Measurements from ENCODE around the gene C11orf16. TPM values are rescaled to one million over a fixed set of nuclear protein-coding genes. Genes with fewer than 3 reads are reported as not detected.

Gene C11orf16
- polyA plus RNA-seq, 1 experiment: not detected

DNA sequence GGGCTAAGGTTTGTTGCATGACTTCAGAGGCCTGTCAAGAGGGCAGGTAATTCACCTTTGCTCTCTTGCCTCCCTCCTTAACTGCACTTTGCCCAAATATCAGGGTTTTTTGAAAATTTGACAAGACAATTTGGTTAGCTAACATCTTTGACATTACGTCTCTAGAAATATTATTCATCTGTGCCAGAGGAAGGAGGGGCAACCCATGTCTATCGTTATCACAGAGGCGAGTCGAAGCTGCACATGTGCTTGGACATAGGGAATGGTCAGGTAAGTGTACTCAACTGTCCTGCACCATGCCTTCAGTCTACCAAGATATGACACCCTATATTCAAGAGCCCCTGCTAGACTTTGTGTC is 18.1 kb downstream of the C11orf16 start:
- no peaks in the 10 kb centered on the region for H3K27me3 ChIP-seq (ENCODE audit: control insufficient read depth, insufficient read depth, low read length)
- TF ChIP-seq, protein P1, sequence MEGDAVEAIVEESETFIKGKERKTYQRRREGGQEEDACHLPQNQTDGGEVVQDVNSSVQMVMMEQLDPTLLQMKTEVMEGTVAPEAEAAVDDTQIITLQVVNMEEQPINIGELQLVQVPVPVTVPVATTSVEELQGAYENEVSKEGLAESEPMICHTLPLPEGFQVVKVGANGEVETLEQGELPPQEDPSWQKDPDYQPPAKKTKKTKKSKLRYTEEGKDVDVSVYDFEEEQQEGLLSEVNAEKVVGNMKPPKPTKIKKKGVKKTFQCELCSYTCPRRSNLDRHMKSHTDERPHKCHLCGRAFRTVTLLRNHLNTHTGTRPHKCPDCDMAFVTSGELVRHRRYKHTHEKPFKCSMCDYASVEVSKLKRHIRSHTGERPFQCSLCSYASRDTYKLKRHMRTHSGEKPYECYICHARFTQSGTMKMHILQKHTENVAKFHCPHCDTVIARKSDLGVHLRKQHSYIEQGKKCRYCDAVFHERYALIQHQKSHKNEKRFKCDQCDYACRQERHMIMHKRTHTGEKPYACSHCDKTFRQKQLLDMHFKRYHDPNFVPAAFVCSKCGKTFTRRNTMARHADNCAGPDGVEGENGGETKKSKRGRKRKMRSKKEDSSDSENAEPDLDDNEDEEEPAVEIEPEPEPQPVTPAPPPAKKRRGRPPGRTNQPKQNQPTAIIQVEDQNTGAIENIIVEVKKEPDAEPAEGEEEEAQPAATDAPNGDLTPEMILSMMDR (IDR thresholded peaks at IDR 0.05; ENCODE audit: insufficient read depth, low read depth, low read length): no peak
- POLR2A ChIA-PET: no interaction called here

DNA sequence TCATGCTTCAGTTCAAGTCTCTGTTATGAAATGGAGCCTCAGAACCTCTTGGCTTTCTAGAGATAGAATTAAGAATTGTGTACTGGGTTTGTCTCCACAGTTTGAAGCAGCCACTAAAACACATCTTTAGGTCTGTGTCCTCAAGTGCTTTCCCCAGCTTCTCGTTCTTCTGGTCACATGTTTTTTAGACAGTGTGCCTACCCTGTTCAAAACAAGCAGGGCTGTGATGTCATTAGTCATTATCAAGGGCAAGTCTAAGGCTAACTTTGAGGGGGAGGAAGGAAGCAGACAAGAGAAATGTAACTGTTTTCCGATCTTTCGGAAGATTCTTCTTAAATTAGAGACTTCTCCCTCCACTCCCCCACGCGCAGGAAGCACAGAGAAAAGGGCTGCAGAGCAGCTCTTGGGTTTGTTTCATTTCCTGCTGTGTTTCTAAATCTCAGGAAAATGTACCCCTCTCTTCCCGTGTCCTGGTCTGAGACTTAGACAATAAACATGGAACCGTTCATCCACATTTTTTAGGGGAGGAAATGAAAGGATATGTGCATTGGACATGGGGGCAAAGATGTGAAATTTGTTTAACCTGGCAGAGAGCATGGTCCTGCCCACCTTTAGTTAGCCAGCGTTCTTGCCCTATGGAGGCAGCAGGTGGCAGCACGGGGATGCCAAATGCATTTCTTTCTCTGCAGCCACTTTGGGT is 18.6 kb downstream of the C11orf16 start:
- Histone ChIP-seq H3K4me3 (ENCODE audit: low read depth, low read length) (peak overlapping the region; percentile 11; the same call in 1 of the 2 replicates), H3K36me3 (ENCODE audit: control insufficient read depth, insufficient read depth, low read length) (peaks cover 2% of the 10 kb centered on the region), H3K27me3 (ENCODE audit: control insufficient read depth, insufficient read depth, low read length) (no peaks in the 10 kb centered on the region)
- ChIA-PET POLR2A (no interaction called here), CTCF (interaction anchor here (0.6 to 2.6 kb wide), 13 partner anchors 9 to 224 kb away, joined by 3 to 49 read pairs (median 5); no protein-coding TSS in a partner anchor)
- no peak for DNase-seq (ENCODE audit: low read depth)
- TF ChIP-seq, protein P1 (IDR thresholded peaks at IDR 0.05; ENCODE audit: insufficient read depth, low read depth, low read length): peak; percentile 76

More for the DNA sequence above, 18.1 kb downstream of the C11orf16 start:
- Histone ChIP-seq H3K4me3 (ENCODE audit: low read depth, low read length) (no peak overlapping the region), H3K36me3 (ENCODE audit: control insufficient read depth, insufficient read depth, low read length) (peaks cover 2% of the 10 kb centered on the region)
- DNase-seq (ENCODE audit: low read depth): no peak
- CTCF ChIA-PET: interaction anchor here (0.7 to 2.6 kb wide), 13 partner anchors 9 to 223 kb away, joined by 3 to 49 read pairs (median 5); no protein-coding TSS in a partner anchor

DNA sequence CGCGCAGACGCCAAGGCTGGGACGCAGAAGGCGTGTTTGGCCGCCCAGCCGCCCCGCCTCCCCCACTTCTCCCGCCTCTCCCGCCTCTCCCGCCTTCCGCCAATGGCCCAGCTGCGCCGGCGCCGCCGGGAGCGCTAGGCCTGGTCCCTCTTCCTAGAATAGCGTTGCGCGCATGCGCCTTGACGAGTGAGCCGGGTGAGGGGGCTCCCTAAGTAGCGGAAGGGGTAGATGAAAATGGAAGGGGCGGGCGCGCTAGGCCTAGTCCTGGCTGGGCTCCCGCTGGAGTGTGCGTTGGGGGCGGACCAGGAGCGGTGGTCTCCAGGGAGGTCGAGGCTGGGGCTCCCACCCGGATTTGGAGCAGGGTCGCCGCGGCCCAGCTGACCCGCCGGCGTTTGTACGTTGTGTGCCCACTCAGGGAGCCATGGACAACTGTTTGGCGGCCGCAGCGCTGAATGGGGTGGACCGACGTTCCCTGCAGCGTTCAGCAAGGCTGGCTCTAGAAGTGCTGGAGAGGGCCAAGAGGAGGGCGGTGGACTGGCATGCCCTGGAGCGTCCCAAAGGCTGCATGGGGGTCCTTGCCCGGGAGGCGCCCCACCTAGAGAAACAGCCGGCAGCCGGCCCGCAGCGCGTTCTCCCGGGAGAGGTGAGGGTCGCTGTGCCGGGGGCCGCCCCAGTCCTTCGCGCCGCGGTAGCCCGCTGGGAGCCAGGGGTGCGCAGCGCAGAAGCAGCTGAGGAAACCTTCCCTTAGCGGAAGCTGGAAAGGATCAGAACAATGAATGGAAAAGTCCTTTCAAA is 21.5 kb downstream of the C11orf16 start, which contains the start of gene AKIP1:
Gene AKIP1, plus strand, starts transcription at position 161 of the 795 bp plus-strand sequence. Its CDS starts 261 bp downstream, at position 422.
- Histone ChIP-seq H3K27me3 (ENCODE audit: control insufficient read depth, insufficient read depth, low read length) (no peaks in the 10 kb centered on the region), H3K36me3 (ENCODE audit: control insufficient read depth, insufficient read depth, low read length) (no peaks in the 10 kb centered on the region; the same call in 1 of the 2 replicates), H3K4me3 (ENCODE audit: low read depth, low read length) (peak within 1 kb of the TSS; percentile 71)
- TF ChIP-seq, protein P1 (IDR thresholded peaks at IDR 0.05; ENCODE audit: insufficient read depth, low read depth, low read length): 0 out of 2 replicates have a peak, but pooled peaks have one; percentile 3
- CTCF ChIA-PET: interaction anchor here (0.8 to 1.8 kb wide), 7 partner anchors 13 to 101 kb away, joined by 3 to 8 read pairs (median 4); partner anchors contain the start of gene TMEM9B
- peak; percentile 54 for DNase-seq (ENCODE audit: low read depth)
- POLR2A ChIA-PET: interaction anchor here (0.5 to 1.4 kb wide), 5 partner anchors 39 to 1016 kb away, joined by 3 to 13 read pairs (median 10); a partner anchor contains a TSS

DNA sequence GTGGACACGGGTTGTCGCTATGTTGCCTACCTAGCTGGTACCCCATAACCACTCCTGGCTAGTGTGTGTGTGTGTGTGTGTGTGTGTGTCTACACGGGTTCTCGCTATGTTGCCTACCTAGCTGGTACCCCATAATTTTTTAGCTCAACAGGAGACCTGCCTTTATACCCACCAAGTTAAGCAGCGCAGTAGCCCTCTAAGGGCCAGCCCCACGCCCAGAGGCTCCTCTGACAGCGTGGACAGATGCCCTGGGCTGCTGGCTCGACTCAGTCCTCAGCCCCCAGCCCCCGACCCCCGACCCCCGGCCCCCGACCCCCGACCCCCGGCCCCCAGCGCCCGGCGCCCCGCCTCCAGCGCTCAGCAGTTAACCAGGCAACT is 22.1 kb downstream of the C11orf16 start:
- ChIA-PET CTCF (interaction anchor here (0.8 to 1.8 kb wide), 5 partner anchors 14 to 100 kb away, joined by 3 to 4 read pairs (median 3); partner anchors contain the start of gene TMEM9B), POLR2A (interaction anchor here (0.5 to 0.6 kb wide), 2 partner anchors 40 to 1015 kb away, joined by 6 to 13 read pairs; no protein-coding TSS in a partner anchor)
- no peaks in the 10 kb centered on the region for H3K27me3 ChIP-seq (ENCODE audit: control insufficient read depth, insufficient read depth, low read length)

More for the DNA sequence above, 22.1 kb downstream of the C11orf16 start:
- TF ChIP-seq, protein P1 (IDR thresholded peaks at IDR 0.05; ENCODE audit: insufficient read depth, low read depth, low read length): no peak
- Histone ChIP-seq H3K4me3 (ENCODE audit: low read depth, low read length) (peak overlapping the region; percentile 71), H3K36me3 (ENCODE audit: control insufficient read depth, insufficient read depth, low read length) (no peaks in the 10 kb centered on the region; the same call in 1 of the 2 replicates)
- no peak for DNase-seq (ENCODE audit: low read depth)
